ENCODE measurements around the gene CABLES1. TPM values are rescaled to one million over a fixed set of nuclear protein-coding genes. Genes with fewer than 3 reads are reported as not detected.

Gene CABLES1
- total RNA-seq, 4 donors from 2014 or later = 6.6 to 28.5 (median 19.5) TPM

GRCh38 chr18:23170137-23170536 lies 34.9 kb downstream of the CABLES1 start:
- no peak overlapping the region for H3K27ac ChIP-seq
- no peaks in the 10 kb centered on the region for H3K4me1 ChIP-seq
- no peak overlapping the region for H3K4me3 ChIP-seq
- no peaks in the 10 kb centered on the region for H3K9me3 ChIP-seq
- DNase-seq = no peak
- no peaks in the 10 kb centered on the region for H3K36me3 ChIP-seq
- H3K27me3 ChIP-seq = no peaks in the 10 kb centered on the region
- TF ChIP-seq CTCF (IDR thresholded peaks at IDR 0.05) = no peak
- no peak for TF ChIP-seq POLR2A (IDR thresholded peaks at IDR 0.05)

- Histone ChIP-seq H3K4me3 (no peak overlapping the region), H3K36me3 (no peaks in the 10 kb centered on the region), H3K4me1 (no peaks in the 10 kb centered on the region), H3K27ac (no peak overlapping the region), H3K27me3 (no peaks in the 10 kb centered on the region), H3K9me3 (no peaks in the 10 kb centered on the region)
- TF ChIP-seq CTCF (IDR thresholded peaks at IDR 0.05) = no peak
- TF ChIP-seq POLR2A (IDR thresholded peaks at IDR 0.05) = no peak
- no peak for DNase-seq
These were observed 36.4 kb downstream of the CABLES1 start for GRCh38 chr18:23171581-23172156.

- no peak overlapping the region for H3K4me3 ChIP-seq
- H3K9me3 ChIP-seq = no peaks in the 10 kb centered on the region
- no peaks in the 10 kb centered on the region for H3K36me3 ChIP-seq
- TF ChIP-seq CTCF (IDR thresholded peaks at IDR 0.05) = no peak
- TF ChIP-seq POLR2A (IDR thresholded peaks at IDR 0.05) = no peak
- no peak overlapping the region for H3K27ac ChIP-seq
- no peaks in the 10 kb centered on the region for H3K4me1 ChIP-seq
- no peaks in the 10 kb centered on the region for H3K27me3 ChIP-seq
- DNase-seq = no peak
These were observed 37.5 kb downstream of the CABLES1 start for GRCh38 chr18:23172591-23173380.

- Histone ChIP-seq H3K27ac (no peak overlapping the region), H3K9me3 (no peaks in the 10 kb centered on the region), H3K36me3 (no peaks in the 10 kb centered on the region), H3K4me3 (no peak overlapping the region), H3K4me1 (no peaks in the 10 kb centered on the region), H3K27me3 (no peaks in the 10 kb centered on the region)
- no peak for TF ChIP-seq CTCF (IDR thresholded peaks at IDR 0.05)
- no peak for TF ChIP-seq POLR2A (IDR thresholded peaks at IDR 0.05)
- DNase-seq = no peak
These were observed 38.6 kb downstream of the CABLES1 start for GRCh38 chr18:23173912-23174311.

GRCh38 chr18:23176701-23177432 lies 41.6 kb downstream of the CABLES1 start:
- Histone ChIP-seq H3K9me3 (no peaks in the 10 kb centered on the region), H3K36me3 (no peaks in the 10 kb centered on the region), H3K27me3 (no peaks in the 10 kb centered on the region), H3K4me1 (no peaks in the 10 kb centered on the region), H3K27ac (no peak overlapping the region), H3K4me3 (no peak overlapping the region)
- TF ChIP-seq POLR2A (IDR thresholded peaks at IDR 0.05) (no peak), CTCF (IDR thresholded peaks at IDR 0.05) (no peak)
- no peak for DNase-seq

Measured in Peyer's patch (tissue), 4 donors.